Measurements from ENCODE around the gene PPP1R13B.

DNA sequence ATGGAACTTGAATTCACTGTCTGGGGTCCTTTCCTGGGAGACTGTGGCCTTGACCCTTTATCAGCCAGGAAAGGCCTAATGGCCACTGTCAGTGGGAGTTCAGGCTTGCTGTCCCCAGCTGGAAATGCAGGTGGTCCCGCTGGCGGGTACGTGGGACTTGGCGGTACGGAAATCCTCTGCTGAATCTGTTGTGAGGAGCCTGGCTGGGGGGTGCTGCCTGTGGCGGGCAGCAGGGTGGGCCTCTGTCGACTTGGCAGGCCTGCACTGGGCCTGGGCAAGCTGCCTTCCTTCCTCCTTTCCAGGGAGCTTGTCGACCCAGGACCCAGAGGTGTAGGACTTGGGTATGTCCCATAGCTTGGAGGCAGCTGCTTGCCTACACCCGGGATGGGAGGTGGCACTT is 105.5 kb downstream of the PPP1R13B start:
- TF ChIP-seq, protein P1, sequence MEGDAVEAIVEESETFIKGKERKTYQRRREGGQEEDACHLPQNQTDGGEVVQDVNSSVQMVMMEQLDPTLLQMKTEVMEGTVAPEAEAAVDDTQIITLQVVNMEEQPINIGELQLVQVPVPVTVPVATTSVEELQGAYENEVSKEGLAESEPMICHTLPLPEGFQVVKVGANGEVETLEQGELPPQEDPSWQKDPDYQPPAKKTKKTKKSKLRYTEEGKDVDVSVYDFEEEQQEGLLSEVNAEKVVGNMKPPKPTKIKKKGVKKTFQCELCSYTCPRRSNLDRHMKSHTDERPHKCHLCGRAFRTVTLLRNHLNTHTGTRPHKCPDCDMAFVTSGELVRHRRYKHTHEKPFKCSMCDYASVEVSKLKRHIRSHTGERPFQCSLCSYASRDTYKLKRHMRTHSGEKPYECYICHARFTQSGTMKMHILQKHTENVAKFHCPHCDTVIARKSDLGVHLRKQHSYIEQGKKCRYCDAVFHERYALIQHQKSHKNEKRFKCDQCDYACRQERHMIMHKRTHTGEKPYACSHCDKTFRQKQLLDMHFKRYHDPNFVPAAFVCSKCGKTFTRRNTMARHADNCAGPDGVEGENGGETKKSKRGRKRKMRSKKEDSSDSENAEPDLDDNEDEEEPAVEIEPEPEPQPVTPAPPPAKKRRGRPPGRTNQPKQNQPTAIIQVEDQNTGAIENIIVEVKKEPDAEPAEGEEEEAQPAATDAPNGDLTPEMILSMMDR (conservative IDR thresholded peaks at IDR 0.05; ENCODE audit: low read length) = no peak
- TF ChIP-seq EZH2phosphoT487 (IDR thresholded peaks at IDR 0.05; ENCODE audit: borderline replicate concordance, low read depth, low read length) = no peak
